HAP-1 (cell line): Measurements from ENCODE around the gene ABI3BP.

ENCODE experiments used
- DNase-seq, 2 experiments: peaks; one replicate each; pipeline ENCODE4 v3.0.0-alpha.2; 2016 to 2020; ENCODE audit warnings: low spot score in 2 of 2
- H3K27me3 ChIP-seq: fragments of 250-450 bp; sonication (Bioruptor Pico); 2 replicates; pipeline ENCODE4 v1.5.1; 2020; ENCODE audit warnings: low read depth, mild to moderate bottlenecking, moderate library complexity
- H3K36me3 ChIP-seq: fragments of 250-450 bp; sonication (Bioruptor Pico); replicated peaks from 2 replicates; pipeline ENCODE4 v1.5.1; 2020; ENCODE audit warnings: mild to moderate bottlenecking
- H3K4me1 ChIP-seq: fragments of 250-450 bp; sonication (Bioruptor Pico); 2 replicates; pipeline ENCODE4 v1.5.1; 2020; ENCODE audit warnings: mild to moderate bottlenecking
- H3K4me3 ChIP-seq: fragments of 250-450 bp; sonication (Bioruptor Pico); 2 replicates; pipeline ENCODE4 v1.5.1; 2020; ENCODE audit warnings: mild to moderate bottlenecking, moderate library complexity
- H3K9me3 ChIP-seq: fragments of 250-450 bp; sonication (Bioruptor Pico); 2 replicates; pipeline ENCODE4 v1.5.1; 2020; ENCODE audit warnings: mild to moderate bottlenecking, moderate library complexity
- in situ Hi-C: fragments of 300-500 bp; cut with MboI; formaldehyde crosslinking; loops from 3 replicates; pipeline ENCODE4 v1.14.3; 2020; ENCODE audit warnings: low sequenced_read_pairs, inconsistent platforms, mixed read lengths

Gene ABI3BP

GRCh38 chr3:100710261-100710968 lies 282.8 kb downstream of the ABI3BP start:
- in situ Hi-C loops, result no loop called here
- H3K4me3 ChIP-seq, result peak overlapping the region; percentile 59
- H3K4me1 ChIP-seq, result peaks cover 2% of the 10 kb centered on the region; the same call in 1 of the 2 replicates
- H3K36me3 ChIP-seq, result peaks cover 25% of the 10 kb centered on the region
- no peaks in the 10 kb centered on the region for H3K27me3 ChIP-seq
- H3K9me3 ChIP-seq, result no peaks in the 10 kb centered on the region
- DNase-seq, result peak; percentile 59 to 78

DNA sequence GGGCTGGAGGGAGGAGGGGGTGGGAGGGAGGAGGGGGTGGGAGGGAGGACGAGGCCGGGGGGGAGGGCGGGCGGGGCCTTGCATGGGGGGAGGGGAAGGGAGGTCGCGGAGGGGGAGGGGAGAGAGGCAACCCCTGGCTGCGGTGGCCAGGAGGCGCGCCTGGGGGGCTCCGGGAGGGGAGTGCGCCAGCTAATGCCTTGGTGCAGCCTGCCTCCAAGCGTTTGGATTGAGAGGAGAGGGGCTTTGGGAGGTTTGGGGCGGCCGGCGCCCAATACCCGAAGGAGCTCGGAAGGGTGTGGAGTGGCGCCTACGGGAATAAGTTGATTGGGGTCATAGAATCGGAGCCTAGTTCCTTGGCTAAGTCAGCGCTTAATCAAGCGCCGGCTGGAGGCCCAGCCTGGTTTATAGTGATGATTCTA lies 283.4 kb downstream of the ABI3BP start:
- Histone ChIP-seq H3K27me3 (no peaks in the 10 kb centered on the region), H3K9me3 (no peaks in the 10 kb centered on the region), H3K4me3 (peak overlapping the region; percentile 59), H3K36me3 (peaks cover 20% of the 10 kb centered on the region), H3K4me1 (peaks cover 2% of the 10 kb centered on the region; the same call in 1 of the 2 replicates)
- DNase-seq, result peak; percentile 25 to 67
- in situ Hi-C loops, result no loop called here

DNA sequence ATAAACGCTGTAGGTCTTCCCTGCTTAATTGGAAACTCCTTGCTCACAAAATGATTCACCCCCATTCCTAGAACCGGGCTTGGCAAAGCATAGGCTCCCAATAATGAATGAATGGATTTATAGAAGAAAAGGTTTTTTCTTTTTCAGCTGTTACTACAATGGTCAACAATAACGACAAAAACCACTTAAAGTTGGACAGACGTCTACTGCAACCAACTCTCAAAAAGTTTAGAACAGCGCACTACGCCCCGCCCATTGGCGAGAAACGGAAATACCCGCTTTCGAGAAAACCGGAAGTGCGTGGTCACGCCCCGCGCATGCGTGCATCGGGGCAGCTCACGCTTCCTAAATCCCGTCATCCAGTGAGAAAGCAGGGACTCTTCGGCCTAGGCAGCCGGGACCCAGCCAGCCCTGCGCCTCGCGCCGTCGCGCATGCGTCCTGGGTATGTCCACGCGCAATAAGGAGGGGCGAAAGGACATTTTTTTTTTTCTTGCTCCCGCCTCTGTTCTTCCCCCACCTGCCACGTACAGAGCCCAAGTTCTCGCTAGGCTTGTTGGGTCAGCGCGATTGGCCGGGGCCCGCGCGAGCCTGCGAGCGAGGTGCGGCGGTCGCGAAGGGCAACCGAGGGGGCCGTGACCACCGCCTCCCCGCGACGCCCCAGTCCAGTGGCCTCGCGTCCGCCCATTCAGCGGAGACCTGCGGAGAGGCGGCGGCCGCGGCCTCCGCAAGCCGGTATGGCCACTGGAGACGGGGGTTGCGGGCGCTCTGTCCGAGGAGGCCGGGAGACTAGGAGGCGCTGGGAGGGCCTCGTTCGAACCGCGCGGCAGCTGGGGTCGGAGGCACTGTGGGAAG lies 284.0 kb downstream of the ABI3BP start, which contains the start of gene TFG:
Gene TFG (plus strand): TSS at position 506 of the 853 bp plus-strand sequence. CDS start 4,192 bp downstream, outside the sequence.
- peaks cover 18% of the 10 kb centered on the region for H3K36me3 ChIP-seq
- in situ Hi-C loops, result no loop called here
- peaks cover 2% of the 10 kb centered on the region; the same call in 1 of the 2 replicates for H3K4me1 ChIP-seq
- DNase-seq, result peak; percentile 95 to 97
- no peaks in the 10 kb centered on the region for H3K9me3 ChIP-seq
- peak within 1 kb of the TSS; percentile 59 for H3K4me3 ChIP-seq
- H3K27me3 ChIP-seq, result no peaks in the 10 kb centered on the region

GRCh38 chr3:100708644-100708988 lies 284.6 kb downstream of the ABI3BP start:
- no peak for DNase-seq
- Histone ChIP-seq H3K36me3 (peaks cover 15% of the 10 kb centered on the region), H3K27me3 (no peaks in the 10 kb centered on the region), H3K4me1 (peaks cover 2% of the 10 kb centered on the region; the same call in 1 of the 2 replicates), H3K4me3 (peak overlapping the region; percentile 59), H3K9me3 (no peaks in the 10 kb centered on the region)
- in situ Hi-C loops, result no loop called here

- in situ Hi-C loops, result no loop called here
- no peak for DNase-seq
- no peaks in the 10 kb centered on the region for H3K9me3 ChIP-seq
- no peak overlapping the region for H3K4me3 ChIP-seq
- H3K4me1 ChIP-seq, result 0 out of 2 replicates have a peak, but pooled peaks cover 2% of the 10 kb centered on the region
- H3K27me3 ChIP-seq, result no peaks in the 10 kb centered on the region
- peaks cover 4% of the 10 kb centered on the region; the same call in 1 of the 2 replicates for H3K36me3 ChIP-seq
These were observed 286.9 kb downstream of the ABI3BP start for GRCh38 chr3:100706365-100706764.

DNA sequence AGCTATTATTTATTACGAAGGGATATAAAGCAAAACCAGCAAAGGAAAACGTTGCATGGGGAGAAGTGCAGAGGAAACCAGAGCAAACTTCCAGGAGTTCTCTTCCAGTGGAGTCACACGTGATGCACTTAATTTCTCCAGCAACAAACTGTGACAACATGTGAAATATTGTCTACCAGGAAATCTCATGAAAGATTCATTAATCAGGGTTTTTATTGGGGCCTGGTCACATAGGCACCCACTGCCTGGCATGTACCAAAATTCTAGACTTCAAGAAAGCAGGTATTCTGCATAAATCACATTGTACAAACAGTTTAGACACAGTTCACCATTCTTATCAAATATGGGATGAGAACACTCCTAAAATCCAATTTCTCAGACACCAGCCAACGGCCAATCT lies 289.4 kb downstream of the ABI3BP start:
- no peak for DNase-seq
- H3K36me3 ChIP-seq, result no peaks in the 10 kb centered on the region
- no peak overlapping the region for H3K4me3 ChIP-seq
- H3K27me3 ChIP-seq, result no peaks in the 10 kb centered on the region
- no peaks in the 10 kb centered on the region for H3K4me1 ChIP-seq
- in situ Hi-C loops, result no loop called here
- no peaks in the 10 kb centered on the region for H3K9me3 ChIP-seq

DNA sequence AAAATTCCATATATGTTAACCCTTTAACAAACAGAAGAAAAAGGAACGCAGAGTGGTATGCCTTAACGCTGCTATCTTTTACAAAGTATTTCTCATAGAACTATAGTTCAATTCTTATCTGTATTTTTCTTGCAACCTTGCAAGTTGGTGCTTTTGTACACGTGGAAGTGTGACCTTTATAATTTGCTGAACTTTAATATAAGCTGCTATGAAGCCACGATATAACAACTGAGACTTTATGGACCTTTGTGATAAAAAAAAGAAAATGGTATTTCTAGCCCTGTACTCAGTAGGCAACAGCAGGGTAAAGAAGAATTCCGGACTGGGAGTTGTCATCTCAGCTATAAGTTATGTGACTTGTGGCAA lies 290.3 kb downstream of the ABI3BP start:
- Histone ChIP-seq H3K4me1 (no peaks in the 10 kb centered on the region), H3K9me3 (no peaks in the 10 kb centered on the region), H3K27me3 (no peaks in the 10 kb centered on the region), H3K36me3 (no peaks in the 10 kb centered on the region), H3K4me3 (no peak overlapping the region)
- no peak for DNase-seq
- in situ Hi-C loops, result no loop called here

DNA sequence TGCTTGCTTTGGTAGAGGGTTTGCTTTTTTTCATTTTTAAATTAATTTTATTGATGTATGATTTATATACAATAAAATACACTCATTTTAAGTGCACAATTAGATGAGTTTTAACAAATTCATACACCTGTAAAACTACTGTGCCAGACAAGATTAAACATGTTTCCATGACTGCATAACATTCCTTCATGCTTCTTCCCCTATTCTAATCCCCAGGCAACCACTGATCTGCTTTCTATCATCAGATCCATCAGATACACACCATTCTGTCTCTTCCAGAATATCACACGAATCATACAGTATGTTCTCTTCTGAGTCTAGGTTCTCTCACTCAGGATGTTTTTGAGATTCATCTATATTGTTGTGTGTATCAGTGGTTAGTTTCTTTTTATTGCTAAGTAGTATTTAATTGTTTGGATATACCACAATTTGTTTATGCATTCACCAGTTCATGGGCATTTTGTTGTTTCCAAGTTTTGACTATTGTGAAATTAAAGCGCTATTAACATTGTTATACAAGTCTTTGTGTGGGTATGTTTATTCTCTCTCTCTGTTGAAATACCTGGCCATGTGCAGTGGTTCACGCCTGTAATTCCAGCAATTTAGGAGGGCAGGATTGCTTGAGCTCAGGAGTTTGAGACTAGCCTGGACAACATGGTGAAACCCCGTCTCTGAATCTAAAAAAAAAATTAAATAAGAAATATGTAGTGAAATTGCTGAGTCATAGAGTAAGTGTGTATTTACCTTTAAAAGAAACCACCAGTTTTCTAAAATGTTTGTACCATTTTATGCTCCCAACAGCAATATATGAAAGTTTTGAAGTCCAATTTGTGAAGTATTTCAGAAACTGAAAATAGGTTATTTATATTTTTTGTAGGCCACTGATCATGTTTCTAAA lies 290.9 kb downstream of the ABI3BP start:
- no peaks in the 10 kb centered on the region for H3K27me3 ChIP-seq
- H3K9me3 ChIP-seq, result no peaks in the 10 kb centered on the region
- no peak overlapping the region for H3K4me3 ChIP-seq
- DNase-seq, result no peak
- in situ Hi-C loops, result no loop called here
- H3K4me1 ChIP-seq, result no peaks in the 10 kb centered on the region
- no peaks in the 10 kb centered on the region for H3K36me3 ChIP-seq

DNA sequence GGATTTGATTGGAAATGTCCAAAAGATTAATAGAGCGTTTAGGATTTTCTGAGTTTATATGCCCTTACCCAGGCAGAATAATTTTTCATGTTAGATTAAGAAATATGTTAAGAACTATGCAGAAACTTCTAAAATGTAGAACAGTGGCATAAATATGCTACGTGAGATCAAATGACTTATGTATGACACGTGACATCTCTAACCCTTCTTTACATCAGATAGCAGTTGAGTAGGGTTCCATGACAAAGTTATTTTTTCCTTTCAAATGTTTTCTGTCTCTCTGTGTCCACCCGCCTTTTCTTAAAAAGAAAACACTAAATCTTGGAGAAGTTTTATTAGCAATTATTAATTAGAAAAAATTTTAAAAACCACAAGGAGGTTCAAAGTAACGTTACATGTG lies 292.5 kb downstream of the ABI3BP start:
- H3K9me3 ChIP-seq, result no peaks in the 10 kb centered on the region

More for the DNA sequence above, 292.5 kb downstream of the ABI3BP start:
- H3K27me3 ChIP-seq, result no peaks in the 10 kb centered on the region
- in situ Hi-C loops, result no loop called here
- H3K4me3 ChIP-seq, result no peak overlapping the region
- H3K4me1 ChIP-seq, result peaks cover 6% of the 10 kb centered on the region; the same call in 1 of the 2 replicates
- H3K36me3 ChIP-seq, result no peaks in the 10 kb centered on the region
- DNase-seq, result no peak
